ENCODE measurements around the gene BMPR1A. TPM values are rescaled to one million over a fixed set of nuclear protein-coding genes. Genes with fewer than 3 reads are reported as not detected.

The BMPR1A gene
- total RNA-seq, 2 donors from 2014 or later: 69.4 to 96.4 TPM

- H3K4me3 Mint-ChIP-seq: peak overlapping the region; percentile 65
- Histone ChIP-seq H3K36me3 (ENCODE audit: control insufficient read depth, insufficient read depth, low read length) (no peaks in the 10 kb centered on the region), H3K27ac (ENCODE audit: low read depth, low read length) (no peak overlapping the region), H3K9me3 (ENCODE audit: control insufficient read depth, low read length) (no peaks in the 10 kb centered on the region), H3K9ac (ENCODE audit: extremely low read depth, low read length, poor library complexity, severe bottlenecking) (peak overlapping the region; percentile 32), H3K4me3 (ENCODE audit: low read length) (peak overlapping the region; percentile 69), H3K4me1 (ENCODE audit: control insufficient read depth, insufficient read depth, low read length) (peaks cover 4% of the 10 kb centered on the region), H3K27me3 (ENCODE audit: control insufficient read depth, insufficient read depth, low read length, poor library complexity, severe bottlenecking) (peaks cover 32% of the 10 kb centered on the region)
- peak; percentile 84 for DNase-seq
- peaks cover 7% of the 10 kb centered on the region for H3K4me1 Mint-ChIP-seq
- H3K27me3 Mint-ChIP-seq (ENCODE audit: insufficient read depth): peaks cover 33% of the 10 kb centered on the region
- H3K9me3 Mint-ChIP-seq: no peaks in the 10 kb centered on the region
- peak overlapping the region; percentile 84 for H3K27ac Mint-ChIP-seq
- 15% methylated on average over 33 to 66 of the region's 66 CpGs for WGBS, 2 experiments (ENCODE audit: insufficient coverage in 1 of 2, insufficient read length in 1 of 2)
- TF ChIP-seq CTCF (conservative IDR thresholded peaks at IDR 0.05): peak; percentile 38
- no peaks in the 10 kb centered on the region for H3K36me3 Mint-ChIP-seq (ENCODE audit: low read depth)
These were observed 215.0 kb downstream of the BMPR1A start for GRCh38 chr10:86971232-86971991.

- Mint-ChIP-seq H3K4me1 (peaks cover 3% of the 10 kb centered on the region), H3K36me3 (ENCODE audit: low read depth) (no peaks in the 10 kb centered on the region), H3K9me3 (no peaks in the 10 kb centered on the region), H3K27me3 (ENCODE audit: insufficient read depth) (peaks cover 33% of the 10 kb centered on the region), H3K27ac (no peak overlapping the region), H3K4me3 (no peak overlapping the region)
- Histone ChIP-seq H3K9me3 (ENCODE audit: control insufficient read depth, low read length) (no peaks in the 10 kb centered on the region), H3K27ac (ENCODE audit: low read depth, low read length) (no peak overlapping the region), H3K4me3 (ENCODE audit: low read length) (no peak overlapping the region), H3K4me1 (ENCODE audit: control insufficient read depth, insufficient read depth, low read length) (no peaks in the 10 kb centered on the region), H3K36me3 (ENCODE audit: control insufficient read depth, insufficient read depth, low read length) (no peaks in the 10 kb centered on the region), H3K27me3 (ENCODE audit: control insufficient read depth, insufficient read depth, low read length, poor library complexity, severe bottlenecking) (peaks cover 32% of the 10 kb centered on the region), H3K9ac (ENCODE audit: extremely low read depth, low read length, poor library complexity, severe bottlenecking) (no peak overlapping the region)
- WGBS, 2 experiments (ENCODE audit: insufficient coverage in 1 of 2, insufficient read length in 1 of 2): 87% methylated on average over 7 to 11 of the region's 11 CpGs
- TF ChIP-seq CTCF (conservative IDR thresholded peaks at IDR 0.05): no peak
- peak; percentile 45 for DNase-seq
These were observed 216.4 kb downstream of the BMPR1A start for GRCh38 chr10:86972613-86973380.

GRCh38 chr10:86974484-86974883 is 218.1 kb downstream of the BMPR1A start:
- H3K4me1 Mint-ChIP-seq: peaks cover 10% of the 10 kb centered on the region
- Histone ChIP-seq H3K36me3 (ENCODE audit: control insufficient read depth, insufficient read depth, low read length) (no peaks in the 10 kb centered on the region), H3K27me3 (ENCODE audit: control insufficient read depth, insufficient read depth, low read length, poor library complexity, severe bottlenecking) (peaks cover 32% of the 10 kb centered on the region), H3K9ac (ENCODE audit: extremely low read depth, low read length, poor library complexity, severe bottlenecking) (no peak overlapping the region), H3K4me1 (ENCODE audit: control insufficient read depth, insufficient read depth, low read length) (no peaks in the 10 kb centered on the region), H3K4me3 (ENCODE audit: low read length) (no peak overlapping the region), H3K27ac (ENCODE audit: low read depth, low read length) (no peak overlapping the region), H3K9me3 (ENCODE audit: control insufficient read depth, low read length) (no peaks in the 10 kb centered on the region)
- no peak for DNase-seq
- H3K36me3 Mint-ChIP-seq (ENCODE audit: low read depth): no peaks in the 10 kb centered on the region
- H3K4me3 Mint-ChIP-seq: no peak overlapping the region
- no peak for TF ChIP-seq CTCF (conservative IDR thresholded peaks at IDR 0.05)
- WGBS, 2 experiments (ENCODE audit: insufficient coverage in 1 of 2, insufficient read length in 1 of 2): 88% methylated on average over 6 to 7 of the region's 7 CpGs
- no peak overlapping the region for H3K27ac Mint-ChIP-seq
- H3K27me3 Mint-ChIP-seq (ENCODE audit: insufficient read depth): peaks cover 33% of the 10 kb centered on the region
- H3K9me3 Mint-ChIP-seq: no peaks in the 10 kb centered on the region
